ENCODE measurements around the gene EIF4EBP2. TPM values are rescaled to one million over a fixed set of nuclear protein-coding genes. Genes with fewer than 3 reads are reported as not detected.

Gene EIF4EBP2
- total RNA-seq, 2 donors from 2014 or later: 103 to 119 TPM

GRCh38 chr10:70441161-70441894, 37.4 kb downstream of the EIF4EBP2 start, which contains the start of gene NODAL:
Gene NODAL, minus strand, starts transcription at chr10:70441681. Its CDS starts 14 bp downstream, at chr10:70441667.
- Mint-ChIP-seq H3K4me3 (peak within 1 kb of the TSS; percentile 85), H3K4me1 (peaks cover 44% of the 10 kb centered on the region), H3K9me3 (no peaks in the 10 kb centered on the region), H3K27me3 (ENCODE audit: insufficient read depth) (peaks cover 10% of the 10 kb centered on the region), H3K36me3 (ENCODE audit: low read depth) (peaks cover 4% of the 10 kb centered on the region), H3K27ac (peak within 1 kb of the TSS; percentile 96)
- Histone ChIP-seq H3K27me3 (ENCODE audit: control insufficient read depth, insufficient read depth, low read length, poor library complexity, severe bottlenecking) (no peaks in the 10 kb centered on the region), H3K4me1 (ENCODE audit: control insufficient read depth, insufficient read depth, low read length) (peaks cover 20% of the 10 kb centered on the region), H3K9ac (ENCODE audit: extremely low read depth, low read length, poor library complexity, severe bottlenecking) (peak within 1 kb of the TSS; percentile 100), H3K9me3 (ENCODE audit: control insufficient read depth, low read length) (no peaks in the 10 kb centered on the region), H3K36me3 (ENCODE audit: control insufficient read depth, insufficient read depth, low read length) (peaks cover 31% of the 10 kb centered on the region), H3K27ac (ENCODE audit: low read depth, low read length) (peak within 1 kb of the TSS; percentile 69), H3K4me3 (ENCODE audit: low read length) (peak within 1 kb of the TSS; percentile 99)
- DNase-seq: peak; percentile 86
- WGBS, 2 experiments (ENCODE audit: insufficient coverage in 1 of 2, insufficient read length in 1 of 2): 1% methylated on average over 24 to 60 of the region's 60 CpGs
- TF ChIP-seq, protein P1, sequence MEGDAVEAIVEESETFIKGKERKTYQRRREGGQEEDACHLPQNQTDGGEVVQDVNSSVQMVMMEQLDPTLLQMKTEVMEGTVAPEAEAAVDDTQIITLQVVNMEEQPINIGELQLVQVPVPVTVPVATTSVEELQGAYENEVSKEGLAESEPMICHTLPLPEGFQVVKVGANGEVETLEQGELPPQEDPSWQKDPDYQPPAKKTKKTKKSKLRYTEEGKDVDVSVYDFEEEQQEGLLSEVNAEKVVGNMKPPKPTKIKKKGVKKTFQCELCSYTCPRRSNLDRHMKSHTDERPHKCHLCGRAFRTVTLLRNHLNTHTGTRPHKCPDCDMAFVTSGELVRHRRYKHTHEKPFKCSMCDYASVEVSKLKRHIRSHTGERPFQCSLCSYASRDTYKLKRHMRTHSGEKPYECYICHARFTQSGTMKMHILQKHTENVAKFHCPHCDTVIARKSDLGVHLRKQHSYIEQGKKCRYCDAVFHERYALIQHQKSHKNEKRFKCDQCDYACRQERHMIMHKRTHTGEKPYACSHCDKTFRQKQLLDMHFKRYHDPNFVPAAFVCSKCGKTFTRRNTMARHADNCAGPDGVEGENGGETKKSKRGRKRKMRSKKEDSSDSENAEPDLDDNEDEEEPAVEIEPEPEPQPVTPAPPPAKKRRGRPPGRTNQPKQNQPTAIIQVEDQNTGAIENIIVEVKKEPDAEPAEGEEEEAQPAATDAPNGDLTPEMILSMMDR (conservative IDR thresholded peaks at IDR 0.05): peak; percentile 49

DNA sequence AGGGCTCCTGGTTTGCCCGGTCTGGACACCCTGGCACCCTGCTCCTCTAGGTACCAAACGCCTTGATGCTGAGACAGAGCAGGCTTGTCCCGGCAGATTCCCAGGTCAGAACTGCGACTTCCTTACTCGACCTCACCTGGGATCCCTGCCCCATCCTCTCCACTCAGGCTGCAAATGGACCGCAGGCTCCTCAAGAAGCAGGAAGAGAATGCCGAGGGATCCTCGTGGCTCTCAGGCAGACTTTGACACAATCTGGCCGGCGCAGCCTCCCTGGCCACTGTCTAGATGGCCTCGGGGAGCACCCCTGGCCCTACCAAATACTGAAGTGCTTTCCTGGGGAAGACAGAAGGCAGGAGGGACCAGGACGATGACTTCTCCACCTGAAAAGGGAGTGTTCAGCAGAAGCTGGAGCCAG, 38.0 kb downstream of the EIF4EBP2 start:
- Histone ChIP-seq H3K27me3 (ENCODE audit: control insufficient read depth, insufficient read depth, low read length, poor library complexity, severe bottlenecking) (no peaks in the 10 kb centered on the region), H3K9me3 (ENCODE audit: control insufficient read depth, low read length) (no peaks in the 10 kb centered on the region), H3K9ac (ENCODE audit: extremely low read depth, low read length, poor library complexity, severe bottlenecking) (peak overlapping the region; percentile 100), H3K4me1 (ENCODE audit: control insufficient read depth, insufficient read depth, low read length) (peaks cover 21% of the 10 kb centered on the region), H3K27ac (ENCODE audit: low read depth, low read length) (no peak overlapping the region), H3K36me3 (ENCODE audit: control insufficient read depth, insufficient read depth, low read length) (peaks cover 25% of the 10 kb centered on the region), H3K4me3 (ENCODE audit: low read length) (peak overlapping the region; percentile 99)
- H3K4me1 Mint-ChIP-seq: peaks cover 40% of the 10 kb centered on the region
- no peaks in the 10 kb centered on the region for H3K9me3 Mint-ChIP-seq
- peaks cover 10% of the 10 kb centered on the region for H3K27me3 Mint-ChIP-seq (ENCODE audit: insufficient read depth)
- 7 to 8% methylated on average over 7 to 12 of the region's 12 CpGs for WGBS, 2 experiments (ENCODE audit: insufficient coverage in 1 of 2, insufficient read length in 1 of 2)
- peaks cover 4% of the 10 kb centered on the region for H3K36me3 Mint-ChIP-seq (ENCODE audit: low read depth)
- TF ChIP-seq, protein P1 (conservative IDR thresholded peaks at IDR 0.05): no peak
- peak overlapping the region; percentile 89 for H3K27ac Mint-ChIP-seq
- peak; percentile 91 for DNase-seq
- peak overlapping the region; percentile 85 for H3K4me3 Mint-ChIP-seq

GRCh38 chr10:70442332-70442988, 38.5 kb downstream of the EIF4EBP2 start:
- H3K27me3 ChIP-seq (ENCODE audit: control insufficient read depth, insufficient read depth, low read length, poor library complexity, severe bottlenecking): no peaks in the 10 kb centered on the region
- peak overlapping the region; percentile 99 for H3K4me3 ChIP-seq (ENCODE audit: low read length)
- Mint-ChIP-seq H3K4me3 (peak overlapping the region; percentile 85), H3K27ac (peak overlapping the region; percentile 89), H3K4me1 (peaks cover 37% of the 10 kb centered on the region), H3K9me3 (no peaks in the 10 kb centered on the region), H3K36me3 (ENCODE audit: low read depth) (peaks cover 4% of the 10 kb centered on the region), H3K27me3 (ENCODE audit: insufficient read depth) (peaks cover 10% of the 10 kb centered on the region)
- 29 to 37% methylated on average over 4 to 6 of the region's 6 CpGs for WGBS, 2 experiments (ENCODE audit: insufficient coverage in 1 of 2, insufficient read length in 1 of 2)
- H3K36me3 ChIP-seq (ENCODE audit: control insufficient read depth, insufficient read depth, low read length): peaks cover 20% of the 10 kb centered on the region
- peak overlapping the region; percentile 100 for H3K9ac ChIP-seq (ENCODE audit: extremely low read depth, low read length, poor library complexity, severe bottlenecking)
- TF ChIP-seq, protein P1 (conservative IDR thresholded peaks at IDR 0.05): no peak
- peaks cover 19% of the 10 kb centered on the region for H3K4me1 ChIP-seq (ENCODE audit: control insufficient read depth, insufficient read depth, low read length)
- peak; percentile 91 for DNase-seq
- peak overlapping the region; percentile 4 for H3K27ac ChIP-seq (ENCODE audit: low read depth, low read length)
- no peaks in the 10 kb centered on the region for H3K9me3 ChIP-seq (ENCODE audit: control insufficient read depth, low read length)

Data from endodermal cell (in vitro differentiated cells).